NCI-H2196 (cell line): ENCODE measurements around the gene FGR.
A peak's percentile ranks its signal among the peaks of the same experiment; 100 is the strongest.

Experiments
- DNase-seq: peaks from one replicate; lab custom pipeline; 2025; ENCODE audit not compliant: unreplicated experiment; lab: John Stamatoyannopoulos, UW

FGR gene

GRCh38 chr1:27617420-27617819 is 17.6 kb downstream of the FGR start:
- DNase-seq: no peak

GRCh38 chr1:27616441-27616840 is 18.5 kb downstream of the FGR start:
- no peak for DNase-seq

GRCh38 chr1:27615346-27616192 is 19.4 kb downstream of the FGR start:
- DNase-seq: no peak

GRCh38 chr1:27614625-27615344 is 20.2 kb downstream of the FGR start:
- DNase-seq: no peak

- no peak for DNase-seq
These were observed 20.9 kb downstream of the FGR start for GRCh38 chr1:27614043-27614624.

- no peak for DNase-seq
These were observed 22.3 kb downstream of the FGR start for GRCh38 chr1:27612718-27613117.

GRCh38 chr1:27611450-27611849 is 23.5 kb downstream of the FGR start:
- DNase-seq: no peak

- DNase-seq: no peak
These were observed 25.3 kb downstream of the FGR start for GRCh38 chr1:27609618-27610240.

- DNase-seq: no peak
These were observed 25.8 kb downstream of the FGR start for GRCh38 chr1:27609210-27609555.

- no peak for DNase-seq
These were observed 27.7 kb downstream of the FGR start for GRCh38 chr1:27607239-27607804.

- no peak for DNase-seq
These were observed 28.2 kb downstream of the FGR start for GRCh38 chr1:27606708-27607238.

GRCh38 chr1:27605796-27606707 is 28.9 kb downstream of the FGR start:
- peak; percentile 70 for DNase-seq

- no peak for DNase-seq
These were observed 29.7 kb downstream of the FGR start for GRCh38 chr1:27605300-27605766.

GRCh38 chr1:27604579-27605299 is 30.2 kb downstream of the FGR start:
- DNase-seq: no peak

GRCh38 chr1:27603681-27604578 is 31.1 kb downstream of the FGR start, which contains the start of gene AHDC1:
TSS of gene AHDC1 (minus strand) at chr1:27604144. CDS start at chr1:27552115, 52,029 bp downstream.
- DNase-seq: peak; percentile 95

- peak; percentile 27 for DNase-seq
These were observed 31.7 kb downstream of the FGR start for GRCh38 chr1:27603309-27603680.

GRCh38 chr1:27602462-27603308 is 32.3 kb downstream of the FGR start:
- DNase-seq: peak; percentile 26
